Neural progenitor cell (in vitro differentiated cells): ENCODE results near the gene ADM. TPM values are rescaled to one million over a fixed set of nuclear protein-coding genes. Genes with fewer than 3 reads are reported as not detected.

ENCODE experiments used
- DNase-seq: peaks from one replicate; pipeline ENCODE4 v3.0.0-alpha.2; 2016; ENCODE audit warnings: low spot score
- H2AFZ ChIP-seq: fragments of 200-600 bp; sonication (generic); replicated peaks from 2 replicates; pipeline ENCODE4 v1.6.1; 2016; ENCODE audit warnings: antibody characterized with exemption
- H3F3A ChIP-seq: fragments of 200-600 bp; sonication (generic); 2 replicates; pipeline ENCODE4 v1.6.1; 2016; ENCODE audit warnings: antibody characterized with exemption, low read depth
- H3K27ac ChIP-seq: fragments of 200-600 bp; sonication (generic); 2 replicates; pipeline ENCODE4 v1.5.1; 2016; ENCODE audit warnings: mild to moderate bottlenecking
- H3K27me3 ChIP-seq: fragments of 200-600 bp; sonication (generic); 2 replicates; pipeline ENCODE4 v1.6.1; 2016; ENCODE audit warnings: mild to moderate bottlenecking, moderate library complexity
- H3K36me3 ChIP-seq: fragments of 200-600 bp; sonication (generic); 2 replicates; pipeline ENCODE4 v1.5.1; 2016
- H3K4me1 ChIP-seq: fragments of 200-600 bp; sonication (generic); 2 replicates; pipeline ENCODE4 v1.6.1; 2016; ENCODE audit warnings: mixed run types
- H3K4me2 ChIP-seq: fragments of 200-600 bp; sonication (generic); 2 replicates; pipeline ENCODE4 v1.6.1; 2016
- H3K4me3 ChIP-seq: fragments of 200-600 bp; sonication (generic); 2 replicates; pipeline ENCODE4 v1.5.1; 2016
- H3K79me2 ChIP-seq: fragments of 200-600 bp; sonication (generic); 2 replicates; pipeline ENCODE4 v1.6.1; 2016; ENCODE audit warnings: low read depth
- H3K9ac ChIP-seq: fragments of 200-600 bp; sonication (generic); 2 replicates; pipeline ENCODE4 v1.6.1; 2016
- H3K9me3 ChIP-seq: fragments of 200-600 bp; sonication (generic); 2 replicates; pipeline ENCODE4 v1.5.1; 2016; ENCODE audit warnings: low read depth
- H4K20me1 ChIP-seq: fragments of 200-600 bp; sonication (generic); 2 replicates; pipeline ENCODE4 v1.6.1; 2016; ENCODE audit warnings: low read depth
- H3K27ac Mint-ChIP-seq: 3 replicates; pipeline ENCODE4 v1.8.0; 2021; ENCODE audit warnings: mixed read lengths
- H3K27me3 Mint-ChIP-seq: 2 replicates; pipeline ENCODE4 v1.8.0; 2022; ENCODE audit warnings: low read depth, mild to moderate bottlenecking, inconsistent platforms, moderate library complexity, mixed read lengths; ENCODE audit not compliant: insufficient read depth
- H3K36me3 Mint-ChIP-seq: 3 replicates; pipeline ENCODE4 v1.8.0; 2021; ENCODE audit warnings: mixed read lengths
- H3K4me1 Mint-ChIP-seq: 3 replicates; pipeline ENCODE4 v1.8.0; 2021; ENCODE audit warnings: mixed read lengths
- H3K4me3 Mint-ChIP-seq: 3 replicates; pipeline ENCODE4 v1.8.0; 2021; ENCODE audit warnings: mild to moderate bottlenecking, moderate library complexity, mixed read lengths
- H3K9me3 Mint-ChIP-seq: 3 replicates; pipeline ENCODE4 v1.8.0; 2020; ENCODE audit warnings: mixed read lengths
- EZH2 ChIP-seq: fragments of 200-600 bp; sonication (generic); IDR thresholded peaks from 2 replicates; pipeline ENCODE4 v1.6.1; 2017; ENCODE audit warnings: antibody characterized with exemption, mild to moderate bottlenecking, moderate library complexity
- EZH2phosphoT487 ChIP-seq: fragments of 200-600 bp; sonication (generic); IDR thresholded peaks from 2 replicates; pipeline ENCODE4 v1.6.1; 2017; ENCODE audit warnings: antibody characterized with exemption
- total RNA-seq: library from RNA; depleted of rRNA; stranded (reverse); fragments of >200 nt; gene quantifications from 2 replicates; pipeline ENCODE4 v1.2.3, GENCODE V29; 2015; ENCODE audit warnings: low replicate concordance
- TF ChIP-seq, protein P1 (sequence below): fragments of 200-600 bp; sonication (generic); IDR thresholded peaks from 2 replicates; pipeline ENCODE4 v1.5.1; 2017; ENCODE audit warnings: antibody characterized with exemption, mild to moderate bottlenecking

Gene ADM
- total RNA-seq, 1 donor from 2014 or later, result 3.8 TPM

DNA sequence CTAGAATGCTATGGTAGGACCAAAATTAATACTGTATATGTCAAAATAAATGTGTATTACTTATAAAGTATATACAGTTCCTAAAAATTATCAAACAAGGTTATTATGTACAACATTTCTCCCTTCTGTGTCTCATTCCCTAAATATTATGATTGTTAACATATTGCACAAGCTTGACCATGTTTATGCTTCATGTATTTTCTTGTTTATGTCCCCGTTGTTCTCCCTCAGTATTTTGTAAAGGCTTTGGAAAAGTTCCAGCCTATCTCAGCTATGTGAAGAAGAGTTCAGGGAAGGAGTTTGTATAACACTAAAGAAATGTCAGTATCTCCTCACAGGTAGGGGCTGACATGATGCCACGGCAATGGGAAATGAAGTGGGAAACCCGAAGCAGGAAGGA, 19.6 kb downstream of the ADM start:
- Histone ChIP-seq H3K4me2 (no peak overlapping the region), H3K9me3 (no peaks in the 10 kb centered on the region), H4K20me1 (no peaks in the 10 kb centered on the region), H3F3A (no peaks in the 10 kb centered on the region), H3K4me1 (peaks cover 14% of the 10 kb centered on the region), H3K27ac (no peak overlapping the region), H3K36me3 (no peaks in the 10 kb centered on the region), H3K79me2 (no peaks in the 10 kb centered on the region), H2AFZ (no peak overlapping the region), H3K9ac (no peak overlapping the region), H3K4me3 (no peak overlapping the region), H3K27me3 (no peaks in the 10 kb centered on the region)
- H3K4me3 Mint-ChIP-seq, result no peak overlapping the region
- peaks cover 17% of the 10 kb centered on the region for H3K4me1 Mint-ChIP-seq
- TF ChIP-seq, protein P1, sequence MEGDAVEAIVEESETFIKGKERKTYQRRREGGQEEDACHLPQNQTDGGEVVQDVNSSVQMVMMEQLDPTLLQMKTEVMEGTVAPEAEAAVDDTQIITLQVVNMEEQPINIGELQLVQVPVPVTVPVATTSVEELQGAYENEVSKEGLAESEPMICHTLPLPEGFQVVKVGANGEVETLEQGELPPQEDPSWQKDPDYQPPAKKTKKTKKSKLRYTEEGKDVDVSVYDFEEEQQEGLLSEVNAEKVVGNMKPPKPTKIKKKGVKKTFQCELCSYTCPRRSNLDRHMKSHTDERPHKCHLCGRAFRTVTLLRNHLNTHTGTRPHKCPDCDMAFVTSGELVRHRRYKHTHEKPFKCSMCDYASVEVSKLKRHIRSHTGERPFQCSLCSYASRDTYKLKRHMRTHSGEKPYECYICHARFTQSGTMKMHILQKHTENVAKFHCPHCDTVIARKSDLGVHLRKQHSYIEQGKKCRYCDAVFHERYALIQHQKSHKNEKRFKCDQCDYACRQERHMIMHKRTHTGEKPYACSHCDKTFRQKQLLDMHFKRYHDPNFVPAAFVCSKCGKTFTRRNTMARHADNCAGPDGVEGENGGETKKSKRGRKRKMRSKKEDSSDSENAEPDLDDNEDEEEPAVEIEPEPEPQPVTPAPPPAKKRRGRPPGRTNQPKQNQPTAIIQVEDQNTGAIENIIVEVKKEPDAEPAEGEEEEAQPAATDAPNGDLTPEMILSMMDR, result no peak
- TF ChIP-seq EZH2 (no peak), EZH2phosphoT487 (no peak)
- H3K27ac Mint-ChIP-seq, result no peak overlapping the region
- H3K27me3 Mint-ChIP-seq, result no peaks in the 10 kb centered on the region
- H3K36me3 Mint-ChIP-seq, result no peaks in the 10 kb centered on the region
- no peak for DNase-seq
- peaks cover 3% of the 10 kb centered on the region for H3K9me3 Mint-ChIP-seq

DNA sequence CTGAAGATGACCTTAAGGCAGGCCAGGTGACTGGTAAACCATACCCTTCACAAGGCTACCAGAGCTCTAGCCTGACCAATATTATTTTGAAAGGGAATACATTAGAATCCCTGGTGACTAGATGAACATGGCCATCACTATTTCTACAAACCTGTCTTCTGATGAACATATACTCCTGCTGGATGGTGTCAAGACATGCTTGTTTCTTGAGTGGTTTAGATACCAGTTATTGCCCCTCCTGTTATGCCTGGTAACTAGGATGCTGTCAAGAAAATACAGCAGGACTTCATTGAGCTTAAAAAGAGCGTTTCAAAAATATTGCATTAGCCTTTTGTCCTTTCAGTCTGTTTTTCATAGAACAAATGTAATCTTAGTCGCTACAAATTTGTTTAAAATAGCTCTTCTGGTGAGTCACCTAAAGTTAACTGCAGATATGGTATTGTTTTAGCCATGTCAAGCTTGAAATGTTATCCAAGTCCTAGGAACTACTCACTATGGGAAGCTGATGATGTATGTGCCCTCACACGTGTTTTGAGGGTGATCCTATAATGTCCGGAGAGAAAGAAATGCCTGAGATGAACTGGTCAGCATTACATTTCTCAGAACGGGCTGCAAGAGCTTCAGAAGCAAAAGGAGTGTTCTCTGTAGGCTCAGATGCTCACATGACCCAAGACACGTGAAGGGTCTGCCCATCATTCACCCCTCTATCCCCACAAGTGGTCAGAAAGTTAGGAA, 20.6 kb downstream of the ADM start:
- H3K4me3 Mint-ChIP-seq, result no peak overlapping the region
- H3K27me3 Mint-ChIP-seq, result no peaks in the 10 kb centered on the region
- Histone ChIP-seq H3K9me3 (no peaks in the 10 kb centered on the region), H3F3A (no peaks in the 10 kb centered on the region), H2AFZ (no peak overlapping the region), H4K20me1 (no peaks in the 10 kb centered on the region), H3K27me3 (no peaks in the 10 kb centered on the region), H3K36me3 (no peaks in the 10 kb centered on the region), H3K27ac (no peak overlapping the region), H3K4me1 (peaks cover 14% of the 10 kb centered on the region), H3K4me3 (no peak overlapping the region), H3K4me2 (no peak overlapping the region), H3K79me2 (no peaks in the 10 kb centered on the region), H3K9ac (no peak overlapping the region)
- DNase-seq, result no peak
- H3K4me1 Mint-ChIP-seq, result peaks cover 15% of the 10 kb centered on the region
- no peaks in the 10 kb centered on the region for H3K36me3 Mint-ChIP-seq
- TF ChIP-seq, protein P1, result no peak
- TF ChIP-seq EZH2 (no peak), EZH2phosphoT487 (no peak)
- H3K27ac Mint-ChIP-seq, result no peak overlapping the region
- H3K9me3 Mint-ChIP-seq, result peaks cover 3% of the 10 kb centered on the region

DNA sequence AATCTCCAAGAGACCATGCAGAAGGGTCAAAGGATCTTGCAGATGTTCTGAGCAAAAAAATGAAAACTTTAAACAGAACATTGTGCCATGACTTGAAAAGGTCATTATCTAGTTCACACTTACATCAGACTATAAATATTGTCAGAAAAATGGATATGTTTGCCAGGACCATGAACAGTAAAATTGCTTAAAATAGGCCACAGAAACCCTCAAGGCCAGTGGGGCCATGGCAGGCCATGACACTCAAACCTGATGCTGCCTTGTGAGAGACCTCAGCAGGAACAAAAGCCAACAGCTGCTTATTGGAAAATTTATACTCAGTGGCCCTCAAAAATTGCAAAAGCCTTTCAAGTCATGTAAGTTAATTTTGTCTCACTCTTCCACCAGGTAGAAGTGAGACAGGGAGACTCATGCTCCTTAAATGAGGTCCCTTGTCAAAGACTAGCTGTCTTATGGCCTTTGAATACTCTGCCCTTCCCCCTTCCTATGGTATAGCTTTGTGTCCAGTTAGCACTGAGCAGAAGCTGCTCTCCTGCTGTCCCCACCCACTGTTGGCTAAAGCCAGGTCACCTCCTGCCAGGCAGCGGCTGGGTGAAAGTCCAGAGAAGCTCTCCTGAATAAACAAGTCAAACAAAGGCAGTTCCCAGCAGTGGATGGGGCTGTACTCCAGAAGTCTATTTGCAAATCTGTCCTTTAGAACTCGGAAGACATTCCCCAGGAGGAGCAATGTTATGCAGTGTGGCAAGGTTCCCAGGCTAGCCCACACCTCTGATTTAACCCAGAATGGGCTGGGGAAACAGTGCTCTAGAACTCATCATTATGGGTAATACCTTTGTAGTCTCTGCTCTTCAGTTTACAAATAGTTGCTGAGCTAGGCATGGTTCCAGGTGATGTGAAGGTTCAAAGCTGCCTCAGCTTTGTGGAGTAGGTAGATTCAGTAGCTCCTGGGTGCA, 21.4 kb downstream of the ADM start:
- Histone ChIP-seq H3K4me1 (peaks cover 14% of the 10 kb centered on the region), H3K9ac (no peak overlapping the region), H3K4me2 (no peak overlapping the region), H3K4me3 (no peak overlapping the region), H3K27me3 (no peaks in the 10 kb centered on the region), H3K27ac (no peak overlapping the region), H3F3A (no peaks in the 10 kb centered on the region), H2AFZ (no peak overlapping the region), H4K20me1 (no peaks in the 10 kb centered on the region), H3K79me2 (no peaks in the 10 kb centered on the region), H3K36me3 (no peaks in the 10 kb centered on the region), H3K9me3 (no peaks in the 10 kb centered on the region)
- Mint-ChIP-seq H3K9me3 (peaks cover 3% of the 10 kb centered on the region), H3K4me1 (peaks cover 15% of the 10 kb centered on the region), H3K27ac (no peak overlapping the region), H3K4me3 (no peak overlapping the region), H3K27me3 (no peaks in the 10 kb centered on the region), H3K36me3 (no peaks in the 10 kb centered on the region)
- no peak for DNase-seq
- no peak for TF ChIP-seq EZH2
- TF ChIP-seq EZH2phosphoT487, result no peak
- TF ChIP-seq, protein P1, result no peak
